Pulmonary artery endothelial cell (primary cell): ENCODE measurements around the gene FLACC1. TPM values are rescaled to one million over a fixed set of nuclear protein-coding genes. Genes with fewer than 3 reads are reported as not detected.
"Not testable (repeated sequence)": the region's sequence is repeated elsewhere in the genome, so short reads cannot be mapped to it uniquely, and the experiment has no call there.

Experiments
- DNase-seq: peaks from one replicate; pipeline ENCODE4 v3.0.0-alpha.2; 2011; ENCODE audit warnings: low read depth, low spot score
- total RNA-seq: library from RNA; depleted of rRNA; stranded (reverse); fragments of >200 nt; gene quantifications from 2 replicates; pipeline ENCODE4 v1.2.3, GENCODE V29; 2014

The FLACC1 gene
- total RNA-seq, 1 donor from 2014 or later, result 0.33 TPM

DNA sequence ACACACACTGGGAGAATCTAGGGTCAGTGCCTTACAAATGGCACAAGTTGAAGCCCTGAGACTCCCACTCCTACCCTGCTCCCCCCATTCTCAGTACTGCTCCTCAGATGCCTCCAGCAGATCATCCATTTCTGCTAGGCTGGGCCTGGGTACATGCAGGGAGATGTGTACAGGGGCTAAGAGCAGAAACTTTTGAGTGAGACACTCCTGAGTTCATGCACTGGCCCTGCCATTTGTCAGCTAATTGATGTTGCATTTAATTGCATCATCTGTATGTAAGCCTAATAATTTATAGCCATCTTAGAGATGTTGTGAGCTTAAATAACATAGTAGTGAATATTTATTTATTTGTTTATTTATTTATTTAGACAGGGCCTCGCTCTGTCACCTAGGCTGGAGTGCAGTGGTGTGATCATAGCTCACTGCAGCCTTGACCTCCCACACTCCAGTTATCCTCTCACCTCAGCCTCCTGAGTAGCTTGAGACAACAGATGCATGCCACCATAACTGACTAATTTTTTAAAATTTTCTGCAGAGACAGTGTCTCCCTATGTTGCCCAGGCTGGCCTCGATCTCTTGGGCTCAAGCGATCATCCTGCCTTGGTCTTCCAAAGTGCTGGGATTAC lies 101.6 kb downstream of the FLACC1 start:
- DNase-seq, result no peak

DNA sequence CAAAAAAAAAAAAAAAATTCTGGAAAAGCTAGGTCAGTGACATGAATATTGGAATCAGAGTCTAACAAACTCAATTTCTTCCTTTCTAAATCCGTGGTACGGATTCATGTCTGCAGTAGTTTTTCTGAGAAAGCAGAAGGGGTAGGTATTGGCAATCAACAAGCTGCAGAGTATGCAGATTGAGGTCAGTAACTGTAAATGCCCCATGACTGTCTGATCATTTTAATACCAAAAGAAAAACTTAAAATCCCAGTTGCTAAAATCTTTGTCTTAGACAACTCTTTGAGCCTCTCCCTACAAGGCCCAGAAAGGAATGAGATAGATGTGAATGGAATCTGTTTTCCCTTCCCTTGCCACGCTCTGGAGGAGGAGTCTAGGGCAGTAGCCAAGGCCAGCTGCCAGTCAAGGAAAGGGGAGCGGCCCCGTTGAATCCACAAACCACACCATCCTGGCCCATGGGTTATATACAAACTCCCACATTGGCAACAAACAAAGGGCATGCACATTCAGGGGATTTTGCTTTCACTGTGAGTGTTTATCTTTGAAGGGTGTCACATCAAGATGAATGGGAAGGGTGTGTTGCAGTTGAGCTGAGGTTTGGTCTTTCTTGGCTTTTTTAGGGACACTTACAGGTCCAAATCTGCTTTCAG lies 102.9 kb downstream of the FLACC1 start:
- DNase-seq, result no peak

DNA sequence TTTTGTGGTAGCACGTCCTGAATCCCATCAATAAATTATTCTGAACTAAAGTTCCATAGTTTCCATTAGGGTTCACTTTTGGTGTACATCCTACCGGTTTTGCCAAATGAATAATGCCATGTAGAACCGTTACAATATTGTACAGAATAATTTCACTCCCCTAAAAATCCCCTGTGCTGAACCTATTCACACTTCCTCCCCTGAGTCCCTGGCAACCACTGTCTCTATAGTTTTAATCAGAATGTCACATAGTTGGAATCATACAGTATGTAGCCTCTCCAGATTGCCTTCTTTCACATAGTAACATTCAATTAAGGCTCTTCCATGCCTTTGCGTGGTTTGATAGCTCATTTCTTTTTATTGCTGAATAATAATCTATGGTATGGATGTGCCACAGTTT lies 106.4 kb downstream of the FLACC1 start:
- DNase-seq, result no peak

DNA sequence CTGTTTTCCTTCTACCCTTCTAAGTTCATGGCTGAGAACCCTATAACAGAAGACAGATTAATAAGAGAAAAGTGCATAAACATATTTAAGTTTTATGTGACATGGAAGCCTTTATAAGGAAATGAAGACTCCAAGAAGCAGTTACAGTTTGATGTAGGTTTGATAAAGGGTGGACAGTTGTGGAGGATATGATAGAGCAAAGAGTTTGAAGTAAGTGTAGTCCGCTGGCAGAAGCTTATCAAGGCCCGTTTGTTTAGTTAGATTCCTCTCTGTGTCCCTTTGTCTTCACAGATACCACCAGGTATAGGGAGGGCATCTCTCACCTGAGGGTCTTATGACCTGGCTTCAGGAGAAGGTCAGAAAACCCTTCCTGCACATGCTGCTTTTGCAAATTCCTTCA lies 107.3 kb downstream of the FLACC1 start:
- DNase-seq, result no peak

DNA sequence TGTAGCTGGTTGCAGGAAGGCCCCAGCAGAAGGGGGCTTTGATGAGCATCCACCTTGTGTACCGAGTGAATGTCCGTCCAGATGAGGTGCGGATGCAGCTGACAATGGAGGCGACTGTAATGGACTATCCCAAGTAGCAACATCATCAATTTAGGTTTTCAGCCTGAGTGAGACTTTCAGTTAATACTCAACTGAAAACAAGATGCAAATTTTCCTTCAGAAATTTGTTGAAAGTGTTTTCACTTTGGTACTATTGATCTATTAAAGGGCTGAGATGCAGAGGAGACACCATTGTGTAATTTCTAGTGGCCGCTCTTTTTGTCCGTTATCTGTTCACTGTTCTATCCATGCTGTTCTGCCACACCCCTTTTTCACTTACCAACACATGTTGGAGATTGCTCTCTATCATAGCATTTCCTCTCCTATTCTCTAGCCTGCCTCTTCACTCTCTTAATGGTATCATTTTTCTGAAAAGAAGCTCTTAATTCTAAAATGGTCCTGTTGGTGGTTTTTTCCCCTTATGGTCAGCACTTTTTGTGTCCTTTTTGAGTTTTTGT lies 108.8 kb downstream of the FLACC1 start:
- DNase-seq, result no peak

GRCh38 chr2:201246280-201246679 lies 110.9 kb downstream of the FLACC1 start:
- DNase-seq, result no peak

- DNase-seq, result no peak
These were observed 112.3 kb downstream of the FLACC1 start for GRCh38 chr2:201244829-201245228.

DNA sequence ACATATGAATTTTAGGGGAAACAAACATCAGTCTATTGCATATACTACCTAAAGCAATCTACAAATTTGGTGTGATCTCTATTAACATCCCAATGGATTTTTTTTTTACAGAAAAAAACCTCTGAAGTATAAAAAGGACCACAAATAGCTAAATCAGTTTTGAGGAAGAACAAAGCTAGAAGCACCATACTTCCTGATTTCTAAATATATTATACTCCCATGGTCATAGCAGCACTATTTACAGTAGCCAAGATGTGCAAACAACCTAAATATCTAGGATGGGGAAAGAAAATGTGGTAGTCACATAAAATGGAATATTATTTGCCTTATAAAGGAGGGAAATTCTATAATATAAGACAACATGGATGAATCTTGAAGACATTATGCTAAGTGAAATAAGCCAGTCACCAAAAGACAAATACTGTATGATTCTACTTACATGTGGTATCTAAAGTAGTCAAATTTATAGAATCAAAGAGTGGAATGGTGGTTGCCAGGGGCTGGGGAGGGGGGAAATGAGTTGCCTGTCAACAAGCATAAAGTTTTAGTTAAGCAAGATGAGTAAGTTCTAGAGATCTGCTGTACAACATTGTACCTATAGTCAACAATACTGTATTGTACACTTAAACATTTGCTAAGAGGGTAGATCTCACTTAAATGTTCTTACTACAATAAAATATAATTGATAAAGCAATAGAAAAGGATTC lies 114.4 kb downstream of the FLACC1 start:
- DNase-seq, result no peak

DNA sequence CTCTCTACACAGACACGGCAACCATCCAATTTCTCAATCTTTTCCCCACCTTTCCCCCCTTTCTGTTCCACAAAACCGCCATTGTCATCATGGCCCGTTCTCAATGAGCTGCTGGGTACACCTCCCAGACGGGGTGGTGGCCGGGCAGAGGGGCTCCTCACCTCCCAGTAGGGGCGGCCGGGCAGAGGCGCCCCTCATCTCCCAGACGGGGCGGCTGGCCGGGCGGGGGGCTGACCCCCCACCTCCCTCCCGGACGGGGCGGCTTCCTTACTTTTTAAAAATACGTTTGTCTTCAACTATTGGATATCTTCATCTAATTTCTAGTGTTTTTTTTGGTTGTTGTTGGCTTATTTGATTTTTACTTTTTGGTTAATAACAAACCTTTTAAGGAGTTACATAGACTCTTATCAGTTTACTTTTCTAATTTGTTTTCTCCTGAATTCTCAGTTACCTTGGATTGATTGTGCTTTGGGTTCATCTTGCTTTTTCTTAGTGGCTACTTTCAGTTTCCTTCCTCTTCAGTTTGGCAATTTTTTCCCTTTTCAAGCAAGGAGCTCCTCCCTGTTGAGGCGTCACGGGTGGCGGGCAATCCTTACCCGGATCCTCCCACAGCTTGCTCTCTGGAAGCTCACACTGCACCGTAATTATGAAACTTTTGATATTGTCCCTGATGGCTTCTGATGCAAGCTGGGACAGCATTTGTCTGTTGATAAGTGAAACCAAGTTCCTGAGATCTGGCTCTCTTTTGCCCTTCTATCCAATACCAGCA lies 117.8 kb downstream of the FLACC1 start:
- DNase-seq, result not testable (repeated sequence)

Other genes starting within 250 kb of the FLACC1 start
- gene CFLAR, start 241.2 kb downstream of the FLACC1 start, total RNA-seq, result 228 and 323 TPM in 2 replicates
- gene CASP10, start 174.2 kb downstream of the FLACC1 start, total RNA-seq, result 24.2 and 50.4 TPM in 2 replicates
- 14.0 and 21.5 TPM in 2 replicates for gene CASP8, start 96.8 kb downstream of the FLACC1 start, total RNA-seq
- 30.3 and 35.0 TPM in 2 replicates for gene TRAK2, start 94.1 kb upstream of the FLACC1 start, total RNA-seq
- gene STRADB, start 94.4 kb upstream of the FLACC1 start, total RNA-seq, result 21.5 and 26.3 TPM in 2 replicates